Activated T-cell treated with anti-CD3 and anti-CD28 coated beads for 48 hours (primary cell): Measurements from ENCODE around the gene FBF1.
"Not testable (repeated sequence)": the region's sequence is repeated elsewhere in the genome, so short reads cannot be mapped to it uniquely, and the experiment has no call there.

Experiments
- DNase-seq: peaks from one replicate; pipeline ENCODE4 v3.0.0-alpha.2; 2020; ENCODE audit warnings: low read depth

Gene FBF1

GRCh38 chr17:75895370-75896155 lies 45.3 kb downstream of the FBF1 start:
- no peak for DNase-seq

GRCh38 chr17:75894049-75894733 lies 46.7 kb downstream of the FBF1 start:
- DNase-seq, result no peak

GRCh38 chr17:75893305-75894048 lies 47.4 kb downstream of the FBF1 start:
- DNase-seq, result no peak

GRCh38 chr17:75892556-75893224 lies 48.2 kb downstream of the FBF1 start:
- DNase-seq, result no peak

- no peak for DNase-seq
Observed at GRCh38 chr17:75891605-75892555, 49.0 kb downstream of the FBF1 start.

GRCh38 chr17:75891022-75891604 lies 49.7 kb downstream of the FBF1 start:
- no peak for DNase-seq

- no peak for DNase-seq
Observed at GRCh38 chr17:75889454-75889853, 51.4 kb downstream of the FBF1 start.

GRCh38 chr17:75888484-75888883 lies 52.4 kb downstream of the FBF1 start:
- no peak for DNase-seq

- not testable (repeated sequence) for DNase-seq
Observed at GRCh38 chr17:75885860-75886259, 55.0 kb downstream of the FBF1 start.

GRCh38 chr17:75885431-75885830 lies 55.4 kb downstream of the FBF1 start:
- no peak for DNase-seq

GRCh38 chr17:75881678-75882454 lies 59.0 kb downstream of the FBF1 start:
- no peak for DNase-seq

- DNase-seq, result no peak
Observed at GRCh38 chr17:75880266-75880665, 60.6 kb downstream of the FBF1 start.

GRCh38 chr17:75878174-75878998 lies 62.5 kb downstream of the FBF1 start, which contains the start of gene TRIM47:
Gene TRIM47 (minus strand): TSS chr17:75878581. CDS start chr17:75878548, 33 bp downstream.
- DNase-seq, result peak; percentile 26

GRCh38 chr17:75877752-75878173 lies 63.1 kb downstream of the FBF1 start:
- DNase-seq, result peak; percentile 74

GRCh38 chr17:75876938-75877751 lies 63.7 kb downstream of the FBF1 start:
- DNase-seq, result peak; percentile 38

- peak; percentile 65 for DNase-seq
Observed at GRCh38 chr17:75876190-75876937, 64.5 kb downstream of the FBF1 start.

GRCh38 chr17:75875940-75876189 lies 65.0 kb downstream of the FBF1 start:
- no peak for DNase-seq
